IMR-90 (cell line): Measurements from ENCODE around the gene SCTR. TPM values are rescaled to one million over a fixed set of nuclear protein-coding genes. Genes with fewer than 3 reads are reported as not detected.

Experiments
- ATAC-seq: fragments of 200-7000 bp; cut with Tn5 transposase; 2 replicates; pipeline ENCODE4 v1.9.1; 2020; ENCODE audit warnings: low read depth, mild to moderate bottlenecking, moderate library complexity
- BruUV-seq: library from RNA; stranded (reverse); fragments of 400-500 nt; replicated peaks from 2 replicates; lab custom pipeline; 2021; lab: Mats Ljungman, UMichigan
- CTCF ChIA-PET: fragments of 300-600 bp; formaldehyde crosslinking; extraction: SDS; loops from one replicate; lab custom pipeline; 2021; ENCODE audit warnings: antibody characterized with exemption; lab: Yijun Ruan, JAX
- POLR2A ChIA-PET: fragments of 300-600 bp; sonication (Branson Sonifier 250); formaldehyde crosslinking; loops from one replicate; lab custom pipeline; 2022; ENCODE audit warnings: antibody characterized with exemption; ENCODE audit not compliant: unreplicated experiment; lab: Charles Lee
- DNase-seq: peaks from one replicate; pipeline ENCODE4 v3.0.0; 2013
- H2AFZ ChIP-seq: replicated peaks from 2 replicates; pipeline ENCODE3; 2013; ENCODE audit warnings: low read length, mild to moderate bottlenecking; ENCODE audit not compliant: poor library complexity
- H2AK5ac ChIP-seq: 2 replicates; pipeline ENCODE4 v1.6.1; 2013; ENCODE audit warnings: low read depth, low read length, inconsistent platforms
- H2AK9ac ChIP-seq: replicated peaks from 2 replicates; pipeline ENCODE3; 2013; ENCODE audit warnings: mild to moderate bottlenecking, low read depth, low read length, moderate library complexity; ENCODE audit not compliant: poor library complexity
- H2BK120ac ChIP-seq: 2 replicates; pipeline ENCODE4 v1.6.1; 2013; ENCODE audit warnings: low read depth, low read length, inconsistent platforms
- H2BK15ac ChIP-seq: 3 replicates; pipeline ENCODE4 v1.6.1; 2013; ENCODE audit warnings: low read depth, low read length, inconsistent platforms
- H2BK20ac ChIP-seq: 2 replicates; pipeline ENCODE4 v1.6.1; 2013; ENCODE audit warnings: low read depth, mild to moderate bottlenecking, inconsistent platforms, low read length, moderate library complexity
- H2BK5ac ChIP-seq: 2 replicates; pipeline ENCODE4 v1.6.1; 2013; ENCODE audit warnings: mild to moderate bottlenecking, low read depth, low read length, inconsistent platforms; ENCODE audit not compliant: poor library complexity, severe bottlenecking
- H3K14ac ChIP-seq: replicated peaks from 2 replicates; pipeline ENCODE4 v1.6.1; 2013; ENCODE audit warnings: low read depth, low read length, inconsistent platforms
- H3K18ac ChIP-seq: 2 replicates; pipeline ENCODE4 v1.6.1; 2013; ENCODE audit warnings: low read depth, low read length, control low read depth
- H3K23ac ChIP-seq: 2 replicates; pipeline ENCODE4 v1.6.1; 2013; ENCODE audit warnings: low read depth, low read length, inconsistent platforms
- H3K27ac ChIP-seq: 2 replicates; pipeline ENCODE4 v1.5.1; 2013; ENCODE audit warnings: mild to moderate bottlenecking, control low read depth, low read length; ENCODE audit not compliant: insufficient read depth
- H3K27me3 ChIP-seq: 2 replicates; pipeline ENCODE4 v1.6.1; 2013; ENCODE audit warnings: low read length; ENCODE audit not compliant: control insufficient read depth, insufficient read depth
- H3K36me3 ChIP-seq: 2 replicates; pipeline ENCODE4 v1.6.1; 2013; ENCODE audit warnings: low read length, mixed read lengths; ENCODE audit not compliant: control insufficient read depth, insufficient read depth
- H3K4ac ChIP-seq: 2 replicates; pipeline ENCODE4 v1.6.1; 2013; ENCODE audit warnings: low read depth, low read length, inconsistent platforms
- H3K4me1 ChIP-seq: 2 replicates; pipeline ENCODE4 v1.6.1; 2013; ENCODE audit warnings: low read length, mixed read lengths; ENCODE audit not compliant: control insufficient read depth, insufficient read depth
- H3K4me2 ChIP-seq: 2 replicates; pipeline ENCODE4 v1.6.1; 2013; ENCODE audit warnings: low read depth, mild to moderate bottlenecking, control low read depth, low read length, moderate library complexity
- H3K4me3 ChIP-seq: 2 replicates; pipeline ENCODE4 v1.5.1; 2013; ENCODE audit warnings: low read depth, mild to moderate bottlenecking, control low read depth, low read length, moderate library complexity; ENCODE audit not compliant: insufficient read depth
- H3K56ac ChIP-seq: 2 replicates; pipeline ENCODE4 v1.6.1; 2013; ENCODE audit warnings: low read length, inconsistent platforms; ENCODE audit not compliant: insufficient read depth; ENCODE audit errors: extremely low read depth
- H3K79me1 ChIP-seq, 2 experiments: 2 replicates each; pipeline ENCODE4 v1.6.1; 2013; ENCODE audit warnings: low read length in 2 of 2, inconsistent platforms in 1 of 2, low read depth in 1 of 2
- H3K9ac ChIP-seq: 2 replicates; pipeline ENCODE4 v1.6.1; 2013; ENCODE audit warnings: low read depth, low read length, control low read depth
- H3K9me1 ChIP-seq: 2 replicates; pipeline ENCODE4 v1.6.1; 2013; ENCODE audit warnings: low read length, inconsistent platforms; ENCODE audit not compliant: insufficient read depth
- H3K9me3 ChIP-seq: 2 replicates; pipeline ENCODE4 v1.6.1; 2013; ENCODE audit warnings: low read length; ENCODE audit not compliant: control insufficient read depth, insufficient read depth
- H4K20me1 ChIP-seq: 2 replicates; pipeline ENCODE4 v1.6.1; 2013; ENCODE audit warnings: low read length, inconsistent platforms; ENCODE audit not compliant: insufficient read depth
- H4K5ac ChIP-seq: 2 replicates; pipeline ENCODE4 v1.6.1; 2013; ENCODE audit warnings: mild to moderate bottlenecking, low read depth, low read length, control low read depth
- H4K8ac ChIP-seq, 2 experiments: 2 replicates each; pipeline ENCODE4 v1.6.1; 2013; ENCODE audit warnings: low read depth in 2 of 2, low read length in 2 of 2, control low read depth in 1 of 2, inconsistent platforms in 1 of 2
- H4K91ac ChIP-seq: 2 replicates; pipeline ENCODE4 v1.6.1; 2013; ENCODE audit warnings: low read depth, low read length, inconsistent platforms; ENCODE audit not compliant: insufficient read depth
- BHLHE40 ChIP-seq: fragments of 150-350 bp; IDR thresholded peaks from 2 replicates; pipeline ENCODE4 v1.6.1; 2016; ENCODE audit warnings: mild to moderate bottlenecking, low read depth, low read length
- CEBPB ChIP-seq: IDR thresholded peaks from 2 replicates; pipeline ENCODE4 v1.6.1; 2012; ENCODE audit warnings: low read depth, low read length, improper control_type of control experiment
- CHD1 ChIP-seq: IDR thresholded peaks from 2 replicates; pipeline ENCODE4 v1.6.1; 2012; ENCODE audit warnings: low read depth, low read length, improper control_type of control experiment
- FOS ChIP-seq: fragments of 150-350 bp; IDR thresholded peaks from 2 replicates; pipeline ENCODE4 v1.6.1; 2016; ENCODE audit warnings: low read depth, low read length
- MAFK ChIP-seq: IDR thresholded peaks from 2 replicates; pipeline ENCODE4 v1.6.1; 2012; ENCODE audit warnings: low read depth, low read length, improper control_type of control experiment
- MAZ ChIP-seq: IDR thresholded peaks from 2 replicates; pipeline ENCODE4 v1.6.1; 2012; ENCODE audit warnings: low read depth, mild to moderate bottlenecking, low read length, improper control_type of control experiment, moderate library complexity, borderline replicate concordance
- MXI1 ChIP-seq: IDR thresholded peaks from 2 replicates; pipeline ENCODE4 v1.6.1; 2012; ENCODE audit warnings: low read depth, mild to moderate bottlenecking, low read length, moderate library complexity, borderline replicate concordance
- NFE2L2 ChIP-seq: fragments of 150-350 bp; IDR thresholded peaks from 2 replicates; pipeline ENCODE4 v1.6.1; 2016; ENCODE audit warnings: low read depth, mild to moderate bottlenecking, low read length
- POLR2A ChIP-seq: IDR thresholded peaks from 2 replicates; pipeline ENCODE4 v1.6.1; 2012; ENCODE audit warnings: mild to moderate bottlenecking, low read depth, low read length
- RAD21 ChIP-seq: IDR thresholded peaks from 2 replicates; pipeline ENCODE4 v1.6.1; 2012; ENCODE audit warnings: low read length, improper control_type of control experiment
- RCOR1 ChIP-seq: IDR thresholded peaks from 2 replicates; pipeline ENCODE4 v1.6.1; 2012; ENCODE audit warnings: mild to moderate bottlenecking, low read length, improper control_type of control experiment; ENCODE audit not compliant: insufficient replicate concordance
- RFX5 ChIP-seq: IDR thresholded peaks from 2 replicates; pipeline ENCODE4 v1.8.0; 2012; ENCODE audit warnings: low read depth, mild to moderate bottlenecking, low read length, moderate library complexity
- SMC3 ChIP-seq: fragments of 150-350 bp; IDR thresholded peaks from 2 replicates; pipeline ENCODE4 v1.6.1; 2016; ENCODE audit warnings: low read depth, mild to moderate bottlenecking, antibody characterized with exemption, low read length, moderate library complexity
- WGBS, 2 experiments: methylation state at CpG; one replicate each; pipeline versions ENCODE4 v1.1.5 to v1.1.7; 2013; ENCODE audit warnings: missing lambda C conversion rate in 2 of 2; ENCODE audit not compliant: insufficient read length in 1 of 2; ENCODE audit errors: extremely low coverage in 2 of 2; 5-methylcytosine and 5-hydroxymethylcytosine counted together
- dilution Hi-C: fragments of 300-500 bp; cut with HindIII; formaldehyde crosslinking; loops from one replicate; pipeline ENCODE4 v1.14.3; 2018; ENCODE audit warnings: low sequenced_read_pairs; ENCODE audit not compliant: unreplicated experiment
- in situ Hi-C: fragments of 300-500 bp; cut with MboI; formaldehyde crosslinking; loops from 3 replicates; pipeline ENCODE4 v1.14.3; 2019; ENCODE audit warnings: low sequenced_read_pairs, inconsistent platforms, mixed read lengths
- intact Hi-C: fragments of 100-400 bp; cut with micrococcal nuclease; formaldehyde crosslinking; loops from 2 replicates; pipeline ENCODE4 v1.10.0; 2022
- polyA plus RNA-seq, 3 experiments: library from polyadenylated mRNA; depleted of rRNA; stranded (reverse); fragments of >200 nt; gene quantifications; 2 replicates each; pipeline ENCODE4 v1.2.3, GENCODE V29; 2012; ENCODE audit warnings: low replicate concordance in 1 of 3
- total RNA-seq: library from RNA; depleted of rRNA; stranded (reverse); fragments of >200 nt; gene quantifications from 2 replicates; pipeline ENCODE4 v1.2.3, GENCODE V29; 2012
- TF ChIP-seq, protein P1 (sequence below): fragments of 150-350 bp; IDR thresholded peaks from 2 replicates; pipeline ENCODE4 v1.6.1; 2017; ENCODE audit warnings: mild to moderate bottlenecking, antibody characterized with exemption, low read length, low read depth
- TF ChIP-seq, protein P2 (sequence below): fragments of 150-350 bp; IDR thresholded peaks from 2 replicates; pipeline ENCODE4 v1.6.1; 2016; ENCODE audit warnings: low read depth, mild to moderate bottlenecking, low read length, moderate library complexity, borderline replicate concordance
- TF ChIP-seq, protein P3 (sequence below): conservative IDR thresholded peaks from 2 replicates; pipeline ENCODE4 v1.5.1; 2012; ENCODE audit warnings: mild to moderate bottlenecking, low read depth, low read length, improper control_type of control experiment

Gene SCTR
- total and polyA plus RNA-seq, 2 of the 4 experiments (the other 2 are of a cell fraction) = not detected

DNA sequence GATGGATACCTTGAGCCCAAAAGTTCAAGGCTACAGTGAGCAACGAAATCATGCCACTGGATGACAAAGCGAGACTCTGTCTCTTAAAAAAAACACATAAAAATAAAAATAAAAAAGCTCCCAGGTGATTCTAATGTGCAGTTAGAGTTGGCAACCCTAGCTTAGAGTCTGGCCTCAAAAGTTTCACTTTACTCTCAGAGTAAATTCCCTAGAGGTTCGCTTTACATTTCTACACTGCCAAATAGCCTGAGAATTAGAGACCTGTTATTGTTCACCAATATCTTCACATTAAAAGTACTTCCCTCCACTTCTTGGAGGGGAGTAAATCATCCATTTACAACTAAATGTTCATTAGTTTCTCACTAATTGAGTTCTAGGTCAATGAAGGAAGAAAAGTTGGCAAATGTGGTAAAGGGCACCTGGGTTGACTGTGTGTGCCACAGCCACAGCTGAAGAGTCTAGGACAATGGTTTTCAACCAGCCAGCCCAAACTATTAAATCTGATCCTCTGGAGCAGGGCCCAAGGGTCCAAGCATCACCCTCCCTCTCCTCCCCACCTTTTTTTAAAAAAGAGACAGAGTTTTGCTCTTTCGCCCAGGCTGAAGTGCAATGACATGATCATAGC lies 107.9 kb downstream of the SCTR start:
- H4K8ac ChIP-seq = no peak overlapping the region
- H4K5ac ChIP-seq = no peak overlapping the region
- H2AK9ac ChIP-seq = no peak overlapping the region
- no peak overlapping the region for H2BK120ac ChIP-seq
- no peaks in the 10 kb centered on the region for H3K36me3 ChIP-seq
- dilution Hi-C loops = no loop called here
- H3K18ac ChIP-seq = no peak overlapping the region
- intact Hi-C loops = no loop called here
- TF ChIP-seq MXI1 (no peak), MAZ (no peak), SMC3 (no peak), FOS (no peak), NFE2L2 (no peak), CHD1 (no peak), POLR2A (no peak), CEBPB (no peak), MAFK (no peak), RFX5 (no peak), BHLHE40 (no peak), RCOR1 (no peak), RAD21 (no peak)
- TF ChIP-seq, protein P1, sequence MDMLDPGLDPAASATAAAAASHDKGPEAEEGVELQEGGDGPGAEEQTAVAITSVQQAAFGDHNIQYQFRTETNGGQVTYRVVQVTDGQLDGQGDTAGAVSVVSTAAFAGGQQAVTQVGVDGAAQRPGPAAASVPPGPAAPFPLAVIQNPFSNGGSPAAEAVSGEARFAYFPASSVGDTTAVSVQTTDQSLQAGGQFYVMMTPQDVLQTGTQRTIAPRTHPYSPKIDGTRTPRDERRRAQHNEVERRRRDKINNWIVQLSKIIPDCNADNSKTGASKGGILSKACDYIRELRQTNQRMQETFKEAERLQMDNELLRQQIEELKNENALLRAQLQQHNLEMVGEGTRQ = no peak
- TF ChIP-seq, protein P2, sequence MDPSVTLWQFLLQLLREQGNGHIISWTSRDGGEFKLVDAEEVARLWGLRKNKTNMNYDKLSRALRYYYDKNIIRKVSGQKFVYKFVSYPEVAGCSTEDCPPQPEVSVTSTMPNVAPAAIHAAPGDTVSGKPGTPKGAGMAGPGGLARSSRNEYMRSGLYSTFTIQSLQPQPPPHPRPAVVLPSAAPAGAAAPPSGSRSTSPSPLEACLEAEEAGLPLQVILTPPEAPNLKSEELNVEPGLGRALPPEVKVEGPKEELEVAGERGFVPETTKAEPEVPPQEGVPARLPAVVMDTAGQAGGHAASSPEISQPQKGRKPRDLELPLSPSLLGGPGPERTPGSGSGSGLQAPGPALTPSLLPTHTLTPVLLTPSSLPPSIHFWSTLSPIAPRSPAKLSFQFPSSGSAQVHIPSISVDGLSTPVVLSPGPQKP = no peak
- TF ChIP-seq, protein P3, sequence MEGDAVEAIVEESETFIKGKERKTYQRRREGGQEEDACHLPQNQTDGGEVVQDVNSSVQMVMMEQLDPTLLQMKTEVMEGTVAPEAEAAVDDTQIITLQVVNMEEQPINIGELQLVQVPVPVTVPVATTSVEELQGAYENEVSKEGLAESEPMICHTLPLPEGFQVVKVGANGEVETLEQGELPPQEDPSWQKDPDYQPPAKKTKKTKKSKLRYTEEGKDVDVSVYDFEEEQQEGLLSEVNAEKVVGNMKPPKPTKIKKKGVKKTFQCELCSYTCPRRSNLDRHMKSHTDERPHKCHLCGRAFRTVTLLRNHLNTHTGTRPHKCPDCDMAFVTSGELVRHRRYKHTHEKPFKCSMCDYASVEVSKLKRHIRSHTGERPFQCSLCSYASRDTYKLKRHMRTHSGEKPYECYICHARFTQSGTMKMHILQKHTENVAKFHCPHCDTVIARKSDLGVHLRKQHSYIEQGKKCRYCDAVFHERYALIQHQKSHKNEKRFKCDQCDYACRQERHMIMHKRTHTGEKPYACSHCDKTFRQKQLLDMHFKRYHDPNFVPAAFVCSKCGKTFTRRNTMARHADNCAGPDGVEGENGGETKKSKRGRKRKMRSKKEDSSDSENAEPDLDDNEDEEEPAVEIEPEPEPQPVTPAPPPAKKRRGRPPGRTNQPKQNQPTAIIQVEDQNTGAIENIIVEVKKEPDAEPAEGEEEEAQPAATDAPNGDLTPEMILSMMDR = no peak
- no peak overlapping the region for H3K14ac ChIP-seq
- no peaks in the 10 kb centered on the region for H3K4me1 ChIP-seq
- no peak overlapping the region for H2BK15ac ChIP-seq
- H2BK5ac ChIP-seq = no peak overlapping the region
- H3K27ac ChIP-seq = no peak overlapping the region
- H3K23ac ChIP-seq = no peak overlapping the region
- no peak for DNase-seq
- in situ Hi-C loops = loop anchor here (5.0 kb wide), 1 partner anchor 51 kb away; no protein-coding TSS in a partner anchor
- H2AK5ac ChIP-seq = no peak overlapping the region
- H2BK20ac ChIP-seq = no peak overlapping the region
- ChIA-PET CTCF (interaction anchor here (0.6 to 1.0 kb wide), 2 partner anchors 60 to 1194 kb away, joined by 3 read pairs; no protein-coding TSS in a partner anchor), POLR2A (no interaction called here)
- no peaks in the 10 kb centered on the region for H3K9me3 ChIP-seq
- H3K9ac ChIP-seq = no peak overlapping the region
- no TSS peak for BruUV-seq
- no peak overlapping the region for H2AFZ ChIP-seq
- H3K27me3 ChIP-seq = no peaks in the 10 kb centered on the region; the same call in 1 of the 2 replicates
- 80% methylated on average over 1 of the region's 4 CpGs; no CpG with 5 or more reads in 1 of the 2 experiments for WGBS, 2 experiments
- no peak overlapping the region for H3K4ac ChIP-seq
- no peak overlapping the region for H3K56ac ChIP-seq
- no peaks in the 10 kb centered on the region for H3K79me1 ChIP-seq
- H3K4me2 ChIP-seq = no peak overlapping the region
- H3K9me1 ChIP-seq = no peaks in the 10 kb centered on the region
- H4K91ac ChIP-seq = no peak overlapping the region
- ATAC-seq = no peak
- no peak overlapping the region for H3K4me3 ChIP-seq
- H4K20me1 ChIP-seq = no peaks in the 10 kb centered on the region
